GM12878 (cell line): ENCODE data around the gene USP16. TPM values are rescaled to one million over a fixed set of nuclear protein-coding genes. Genes with fewer than 3 reads are reported as not detected.
A peak's percentile ranks its signal among the peaks of the same experiment; 100 is the strongest.

Source experiments
- ATAC-seq: fragments of 200-7000 bp; cut with Tn5 transposase; 3 replicates; pipeline ENCODE4 v1.9.1; 2020; ENCODE audit warnings: mild to moderate bottlenecking, moderate library complexity
- BruUV-seq: library from RNA; stranded (reverse); fragments of 400-500 nt; replicated peaks from 2 replicates; lab custom pipeline; 2021; lab: Mats Ljungman, UMichigan
- CTCF ChIA-PET: fragments of 300-600 bp; sonication (Branson Sonifier 250); formaldehyde crosslinking; extraction: SDS; loops from one replicate; lab custom pipeline; 2021; ENCODE audit warnings: inconsistent platforms; lab: Yijun Ruan, JAX
- POLR2A ChIA-PET: fragments of 350-600 bp; formaldehyde crosslinking; extraction: SDS; loops from one replicate; lab custom pipeline; 2021; ENCODE audit warnings: inconsistent platforms; lab: Charles Lee
- RAD21 ChIA-PET: fragments of 300-600 bp; sonication (Branson Sonifier 250); formaldehyde crosslinking; loops from one replicate; lab custom pipeline; 2023; ENCODE audit warnings: antibody characterized with exemption; ENCODE audit not compliant: unreplicated experiment; lab: Charles Lee
- SMC1A ChIA-PET: fragments of 300-600 bp; sonication (Branson Sonifier 250); formaldehyde crosslinking; loops from one replicate; lab custom pipeline; 2023; ENCODE audit not compliant: unreplicated experiment, uncharacterized antibody; lab: Charles Lee
- DNase-seq: peaks from one replicate; pipeline ENCODE4 v3.0.0-alpha.2; 2011; ENCODE audit warnings: low read depth, low spot score
- FAIRE-seq: peaks from 3 replicates; lab custom pipeline; 2011; peaks lifted over from hg19 to GRCh38; lab: Jason Lieb, UNC
- H2AFZ ChIP-seq: 2 replicates; pipeline ENCODE4 v1.6.0; 2011; ENCODE audit warnings: low read depth, low read length, control low read depth; ENCODE audit not compliant: control insufficient read depth
- H3K27ac ChIP-seq: 2 replicates; pipeline ENCODE4 v1.5.1; 2011; ENCODE audit warnings: control low read depth; ENCODE audit not compliant: control insufficient read depth, insufficient read depth
- H3K27me3 ChIP-seq, 2 experiments: replicated peaks in 1 of 2; 2 replicates each; pipeline versions ENCODE4 v1.6.0 to v1.6.1; 2011; ENCODE audit warnings: low read length in 1 of 2; ENCODE audit not compliant: control insufficient read depth in 2 of 2, insufficient read depth in 2 of 2
- H3K36me3 ChIP-seq, 2 experiments: 2 replicates each; pipeline ENCODE4 v1.5.1; 2011; ENCODE audit warnings: low read length in 1 of 2; ENCODE audit not compliant: control insufficient read depth in 2 of 2, insufficient read depth in 2 of 2
- H3K4me1 ChIP-seq: 2 replicates; pipeline ENCODE4 v1.6.1; 2011; ENCODE audit warnings: mild to moderate bottlenecking, low read length, moderate library complexity, mixed read lengths; ENCODE audit not compliant: control insufficient read depth, insufficient read depth
- H3K4me2 ChIP-seq: 2 replicates; pipeline ENCODE4 v1.6.0; 2011; ENCODE audit warnings: control low read depth; ENCODE audit not compliant: control insufficient read depth, insufficient read depth
- H3K4me3 ChIP-seq: fragments of 200-600 bp; sonication (generic); 2 replicates; pipeline ENCODE4 v1.5.1; 2016
- H3K79me2 ChIP-seq: 2 replicates; pipeline ENCODE4 v1.6.0; 2011; ENCODE audit warnings: low read length; ENCODE audit not compliant: control insufficient read depth, insufficient read depth
- H3K9ac ChIP-seq: 2 replicates; pipeline ENCODE4 v1.8.0; 2011; ENCODE audit warnings: low read length, control low read depth, mixed read lengths; ENCODE audit not compliant: control insufficient read depth, insufficient read depth
- H3K9me3 ChIP-seq: replicated peaks from 3 replicates; pipeline ENCODE4 v1.5.1; 2011; ENCODE audit warnings: mild to moderate bottlenecking, low read length; ENCODE audit not compliant: control insufficient read depth, insufficient read depth
- H4K20me1 ChIP-seq: 2 replicates; pipeline ENCODE4 v1.6.0; 2011; ENCODE audit not compliant: control insufficient read depth, insufficient read depth
- CBX5 ChIP-seq: sonication (generic); IDR thresholded peaks from 2 replicates; pipeline ENCODE4 v1.6.1; 2016; ENCODE audit warnings: low read depth, moderate library complexity, mild to moderate bottlenecking, inconsistent platforms
- EZH2 ChIP-seq: IDR thresholded peaks from 2 replicates; pipeline ENCODE4 v1.6.1; 2012; ENCODE audit warnings: low read depth, mild to moderate bottlenecking, control low read depth, inconsistent platforms, low read length, borderline replicate concordance; ENCODE audit not compliant: control insufficient read depth
- IKZF1 ChIP-seq: fragments of 450-650 bp; conservative IDR thresholded peaks from 2 replicates; pipeline ENCODE4 v1.6.1; 2017; ENCODE audit warnings: antibody characterized with exemption, mild to moderate bottlenecking
- IKZF2 ChIP-seq, 2 experiments: fragments of 450-650 bp; IDR thresholded peaks; 2 replicates each; pipeline ENCODE4 v1.6.1; 2017; ENCODE audit warnings: mild to moderate bottlenecking in 2 of 2, moderate library complexity in 2 of 2
- MXI1 ChIP-seq: fragments of 150-350 bp; IDR thresholded peaks from 2 replicates; pipeline ENCODE4 v1.6.1; 2011; ENCODE audit warnings: low read depth, mild to moderate bottlenecking, inconsistent platforms, low read length, improper control_type of control experiment
- NBN ChIP-seq: fragments of 450-650 bp; IDR thresholded peaks from 2 replicates; pipeline ENCODE4 v1.6.1; 2016
- NFYA ChIP-seq: IDR thresholded peaks from 2 replicates; pipeline ENCODE4 v1.6.1; 2011; ENCODE audit warnings: low read depth, mild to moderate bottlenecking, low read length, improper control_type of control experiment, borderline replicate concordance
- POLR2AphosphoS2 ChIP-seq: IDR thresholded peaks from 2 replicates; pipeline ENCODE4 v1.6.1; 2011; ENCODE audit warnings: low read depth, mild to moderate bottlenecking, low read length, improper control_type of control experiment, moderate library complexity
- RUNX3 ChIP-seq: IDR thresholded peaks from 2 replicates; pipeline ENCODE4 v1.6.1; 2012; ENCODE audit warnings: low read length, inconsistent platforms
- SIN3A ChIP-seq: IDR thresholded peaks from 2 replicates; pipeline ENCODE4 v1.6.1; 2012; ENCODE audit warnings: low read depth, low read length, improper control_type of control experiment
- SIX5 ChIP-seq: IDR thresholded peaks from 2 replicates; pipeline ENCODE4 v1.6.1; 2011; ENCODE audit warnings: mild to moderate bottlenecking, low read depth, low read length, moderate library complexity; ENCODE audit not compliant: severe bottlenecking
- SPI1 ChIP-seq: IDR thresholded peaks from 2 replicates; pipeline ENCODE4 v1.6.1; 2011; ENCODE audit warnings: low read depth, mild to moderate bottlenecking, low read length, moderate library complexity, borderline replicate concordance; ENCODE audit not compliant: insufficient read depth
- STAT3 ChIP-seq: IDR thresholded peaks from 2 replicates; pipeline ENCODE4 v1.6.1; 2011; ENCODE audit warnings: low read depth, low read length, improper control_type of control experiment
- TCF12 ChIP-seq: IDR thresholded peaks from 2 replicates; pipeline ENCODE4 v1.6.1; 2011; ENCODE audit warnings: low read depth, mild to moderate bottlenecking, low read length
- YY1 ChIP-seq: IDR thresholded peaks from 2 replicates; pipeline ENCODE4 v1.6.1; 2011; ENCODE audit warnings: low read depth, mild to moderate bottlenecking, low read length
- ZNF687 ChIP-seq: fragments of 450-650 bp; IDR thresholded peaks from 2 replicates; pipeline ENCODE4 v1.6.1; 2017; ENCODE audit warnings: mild to moderate bottlenecking, moderate library complexity
- WGBS: methylation state at CpG from one replicate; pipeline ENCODE4 v1.1.6; 2016; ENCODE audit warnings: low lambda C conversion rate; ENCODE audit not compliant: insufficient replicate concordance, insufficient coverage; ENCODE audit errors: missing lambda C conversion rate; 5-methylcytosine and 5-hydroxymethylcytosine counted together
- in situ Hi-C: fragments of 300-500 bp; cut with MboI; formaldehyde crosslinking; loops from 9 replicates; pipeline ENCODE4 v1.14.3; 2018; ENCODE audit warnings: mixed read lengths
- intact Hi-C: fragments of 100-400 bp; cut with micrococcal nuclease; formaldehyde crosslinking; loops from one replicate; pipeline ENCODE4 v1.14.2; 2022; ENCODE audit not compliant: unreplicated experiment
- polyA plus RNA-seq, 11 experiments: library from polyadenylated mRNA; depleted of rRNA in 4 of 11; unstranded in 6 of 11; stranded (reverse) in 5 of 11; fragments of >200 nt; fragmentation: Nextera tagmentation in 4 of 11; fragmentation: Illumina TruSeq in 1 of 11; extraction: Ambion mirVana in 4 of 11; extraction: Trizol in 1 of 11; gene quantifications; 1 replicate in 1 of 11; 2 replicates in 10 of 11; pipeline versions ENCODE4 v1.2.1 to v1.2.3, GENCODE V29; 2011 to 2016; ENCODE audit warnings: inconsistent platforms in 2 of 11, missing spikeins in 2 of 11, low read depth in 1 of 11
- total RNA-seq, 4 experiments: library from RNA; depleted of rRNA in 3 of 4; stranded (reverse); fragments of >200 nt in 3 of 4; fragmentation: Illumina TruSeq in 1 of 4; extraction: Trizol in 1 of 4; gene quantifications; 2 replicates each; pipeline versions ENCODE4 v1.2.1 to v1.2.3, GENCODE V29; 2013 to 2021
- TF ChIP-seq, protein P1 (sequence below): fragments of 450-650 bp; IDR thresholded peaks from 2 replicates; pipeline ENCODE4 v1.6.1; 2017; ENCODE audit warnings: low read depth, mild to moderate bottlenecking, moderate library complexity

The USP16 gene
- total and polyA plus RNA-seq, 10 of the 15 experiments (the other 5 are each of a cell fraction or from before 2014, with no cell fraction given), result 29.5 to 68.7 (median 52.3) TPM

- H3K9ac ChIP-seq, result peak overlapping the region; percentile 88
Observed at GRCh38 chr21:29017639-29018237, 6.7 kb upstream of the USP16 start.

More at GRCh38 chr21:29017639-29018237, 6.7 kb upstream of the USP16 start:
- WGBS, result 8% methylated on average over 6 of the region's 6 CpGs
- ChIA-PET POLR2A (interaction anchor here (0.7 to 3.5 kb wide), 9 partner anchors 9 to 283 kb away, joined by 3 to 41 read pairs (median 5); partner anchors contain the start of gene LTN1), CTCF (interaction anchor here (1.6 to 2.1 kb wide), 4 partner anchors 9 to 359 kb away, joined by 3 to 7 read pairs (median 5); no protein-coding TSS in a partner anchor), RAD21 (interaction anchor here (1.1 to 3.5 kb wide), 9 partner anchors 9 to 359 kb away, joined by 3 to 24 read pairs (median 7); partner anchors contain the start of gene LTN1), SMC1A (interaction anchor here (0.7 to 2.4 kb wide), 13 partner anchors 10 to 55 kb away, joined by 3 to 20 read pairs (median 4); partner anchors contain the start of genes CCT8 and LTN1)
- Histone ChIP-seq H3K79me2 (peaks cover 24% of the 10 kb centered on the region), H3K36me3 (no peaks in the 10 kb centered on the region), H3K4me2 (peak overlapping the region; percentile 85), H2AFZ (peak overlapping the region; percentile 49), H3K27ac (peak overlapping the region; percentile 95), H3K9me3 (no peaks in the 10 kb centered on the region), H3K27me3 (no peaks in the 10 kb centered on the region), H4K20me1 (no peaks in the 10 kb centered on the region), H3K4me3 (peak overlapping the region; percentile 97), H3K4me1 (peaks cover 9% of the 10 kb centered on the region; the same call in 1 of the 2 replicates)
- no TSS peak for BruUV-seq
- TF ChIP-seq CBX5 (0 out of 2 replicates have a peak, but pooled peaks have one; percentile 35), YY1 (0 out of 2 replicates have a peak, but pooled peaks have one; percentile 46), SIN3A (peak; percentile 63; the same call in 1 of the 2 replicates), NBN (0 out of 2 replicates have a peak, but pooled peaks have one; percentile 42), IKZF1 (0 out of 2 replicates have a peak, but pooled peaks have one; percentile 12), ZNF687 (peak; percentile 44; the same call in 1 of the 2 replicates), MXI1 (0 out of 2 replicates have a peak, but pooled peaks have one; percentile 29), IKZF2 (IDR thresholded peaks at IDR 0.05) (peak; percentile 42 to 54; a peak in 2 of 4 replicates), SPI1 (peak; percentile 79; the same call in 1 of the 2 replicates), RUNX3 (peak; percentile 40; the same call in 1 of the 2 replicates), SIX5 (no peak), POLR2AphosphoS2 (no peak), STAT3 (no peak), EZH2 (no peak), TCF12 (0 out of 2 replicates have a peak, but pooled peaks have one; percentile 33), NFYA (no peak)
- TF ChIP-seq, protein P1, sequence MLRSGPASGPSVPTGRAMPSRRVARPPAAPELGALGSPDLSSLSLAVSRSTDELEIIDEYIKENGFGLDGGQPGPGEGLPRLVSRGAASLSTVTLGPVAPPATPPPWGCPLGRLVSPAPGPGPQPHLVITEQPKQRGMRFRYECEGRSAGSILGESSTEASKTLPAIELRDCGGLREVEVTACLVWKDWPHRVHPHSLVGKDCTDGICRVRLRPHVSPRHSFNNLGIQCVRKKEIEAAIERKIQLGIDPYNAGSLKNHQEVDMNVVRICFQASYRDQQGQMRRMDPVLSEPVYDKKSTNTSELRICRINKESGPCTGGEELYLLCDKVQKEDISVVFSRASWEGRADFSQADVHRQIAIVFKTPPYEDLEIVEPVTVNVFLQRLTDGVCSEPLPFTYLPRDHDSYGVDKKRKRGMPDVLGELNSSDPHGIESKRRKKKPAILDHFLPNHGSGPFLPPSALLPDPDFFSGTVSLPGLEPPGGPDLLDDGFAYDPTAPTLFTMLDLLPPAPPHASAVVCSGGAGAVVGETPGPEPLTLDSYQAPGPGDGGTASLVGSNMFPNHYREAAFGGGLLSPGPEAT, result peak; percentile 31; the same call in 1 of the 2 replicates
- intact Hi-C loops, result no loop called here
- in situ Hi-C loops, result no loop called here
- ATAC-seq, result peak; percentile 51
- FAIRE-seq, result peak; percentile 47
- DNase-seq, result no peak
